ENCODE data around the gene WAC. TPM values are rescaled to one million over a fixed set of nuclear protein-coding genes. Genes with fewer than 3 reads are reported as not detected.

WAC gene
- total RNA-seq, 4 donors from 2014 or later = 55.7 to 83.4 (median 69.6) TPM

DNA sequence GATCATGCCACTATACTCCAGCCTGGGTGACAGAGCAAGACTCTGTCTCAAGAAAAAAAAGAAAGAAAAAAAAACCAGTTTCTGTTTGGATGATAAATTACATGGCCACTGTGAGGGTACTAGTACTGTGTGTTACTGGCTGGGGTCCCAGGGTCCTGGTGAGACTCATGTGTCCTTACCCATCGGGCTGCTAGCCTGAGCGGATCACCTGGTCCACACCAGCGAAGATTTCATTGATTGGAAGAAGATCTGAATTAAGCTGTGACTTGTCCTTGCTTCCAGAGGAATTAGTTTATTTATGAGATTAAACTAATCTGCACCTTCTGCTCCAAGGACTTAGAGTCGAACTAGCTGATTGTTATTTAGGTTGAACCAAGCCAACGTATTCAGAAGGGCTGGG is 104.4 kb downstream of the WAC start:
- intact Hi-C loops (cut with DNase I; ENCODE audit: low total_unique reads) (no loop called here), in situ Hi-C loops (cut with MboI; ENCODE audit: low sequenced_read_pairs in 4 of 4) (loop anchor here in 2 of 4 donors (10.0 to 25.0 kb wide), 2 partner anchors 200 to 667 kb away; no protein-coding TSS in a partner anchor)
- no peak for DNase-seq
- Histone ChIP-seq H3K36me3 (no peaks in the 10 kb centered on the region), H3K4me1 (no peaks in the 10 kb centered on the region), H3K27me3 (no peaks in the 10 kb centered on the region), H3K9me3 (no peaks in the 10 kb centered on the region), H3K27ac (no peak overlapping the region), H3K4me3 (no peak overlapping the region)
- ATAC-seq = no peak
- no peak for TF ChIP-seq POLR2A (IDR thresholded peaks at IDR 0.05)
- TF ChIP-seq, protein P1, sequence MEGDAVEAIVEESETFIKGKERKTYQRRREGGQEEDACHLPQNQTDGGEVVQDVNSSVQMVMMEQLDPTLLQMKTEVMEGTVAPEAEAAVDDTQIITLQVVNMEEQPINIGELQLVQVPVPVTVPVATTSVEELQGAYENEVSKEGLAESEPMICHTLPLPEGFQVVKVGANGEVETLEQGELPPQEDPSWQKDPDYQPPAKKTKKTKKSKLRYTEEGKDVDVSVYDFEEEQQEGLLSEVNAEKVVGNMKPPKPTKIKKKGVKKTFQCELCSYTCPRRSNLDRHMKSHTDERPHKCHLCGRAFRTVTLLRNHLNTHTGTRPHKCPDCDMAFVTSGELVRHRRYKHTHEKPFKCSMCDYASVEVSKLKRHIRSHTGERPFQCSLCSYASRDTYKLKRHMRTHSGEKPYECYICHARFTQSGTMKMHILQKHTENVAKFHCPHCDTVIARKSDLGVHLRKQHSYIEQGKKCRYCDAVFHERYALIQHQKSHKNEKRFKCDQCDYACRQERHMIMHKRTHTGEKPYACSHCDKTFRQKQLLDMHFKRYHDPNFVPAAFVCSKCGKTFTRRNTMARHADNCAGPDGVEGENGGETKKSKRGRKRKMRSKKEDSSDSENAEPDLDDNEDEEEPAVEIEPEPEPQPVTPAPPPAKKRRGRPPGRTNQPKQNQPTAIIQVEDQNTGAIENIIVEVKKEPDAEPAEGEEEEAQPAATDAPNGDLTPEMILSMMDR (IDR thresholded peaks at IDR 0.05 in 4 of 5, conservative IDR thresholded peaks at IDR 0.05 in 1 of 5) = no peak

DNA sequence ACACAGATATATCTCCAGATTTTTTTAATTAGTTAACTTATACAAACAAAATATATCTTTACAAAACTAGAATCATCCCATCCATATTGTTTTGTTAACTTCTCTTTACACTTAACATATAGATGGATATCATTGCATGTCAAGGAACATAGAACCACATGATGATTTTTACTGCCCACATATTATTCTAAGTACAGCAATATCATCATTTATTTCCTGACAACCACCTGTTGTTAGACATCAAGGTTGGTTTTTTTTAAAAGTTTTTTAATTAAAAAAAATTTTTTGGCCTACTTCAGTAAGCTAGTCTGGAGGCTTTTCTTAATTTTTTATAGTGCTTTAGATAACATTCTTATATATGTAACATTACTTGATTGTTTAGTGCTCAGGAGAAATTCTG is 105.5 kb downstream of the WAC start:
- Histone ChIP-seq H3K9me3 (no peaks in the 10 kb centered on the region), H3K36me3 (no peaks in the 10 kb centered on the region), H3K27me3 (no peaks in the 10 kb centered on the region), H3K27ac (no peak overlapping the region), H3K4me3 (no peak overlapping the region), H3K4me1 (no peaks in the 10 kb centered on the region)
- in situ Hi-C loops (cut with MboI; ENCODE audit: low sequenced_read_pairs in 4 of 4) = loop anchor here in 2 of 4 donors (10.0 to 25.0 kb wide), 2 partner anchors 201 to 666 kb away; no protein-coding TSS in a partner anchor
- DNase-seq (no peak), ATAC-seq (no peak)
- no peak for TF ChIP-seq POLR2A (IDR thresholded peaks at IDR 0.05)
- TF ChIP-seq, protein P1 (IDR thresholded peaks at IDR 0.05 in 4 of 5, conservative IDR thresholded peaks at IDR 0.05 in 1 of 5) = no peak
- intact Hi-C loops (cut with DNase I; ENCODE audit: low total_unique reads) = no loop called here

DNA sequence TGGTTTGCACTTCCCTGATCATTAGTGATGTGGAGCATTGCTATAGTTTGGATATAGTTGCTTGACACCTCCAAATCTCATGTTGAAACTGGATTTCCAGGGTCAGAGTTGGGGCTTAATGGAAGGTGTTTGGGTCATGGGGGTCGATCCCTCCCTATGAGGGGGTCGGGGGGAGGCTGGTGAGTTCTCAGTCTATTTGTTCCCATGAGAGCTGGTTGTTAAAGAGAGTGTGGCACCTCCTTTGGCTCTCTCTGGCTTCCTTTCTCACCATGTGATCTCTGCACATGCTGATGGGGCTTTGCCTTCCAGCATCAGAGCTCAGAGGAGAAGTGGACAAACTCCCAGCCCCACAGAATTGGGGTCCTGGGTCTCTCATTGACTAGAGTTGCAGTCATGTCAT is 107.6 kb downstream of the WAC start:
- H3K36me3 ChIP-seq = no peaks in the 10 kb centered on the region
- intact Hi-C loops (cut with DNase I; ENCODE audit: low total_unique reads) = no loop called here
- H3K4me1 ChIP-seq = no peaks in the 10 kb centered on the region
- ATAC-seq (no peak), DNase-seq (no peak)
- H3K4me3 ChIP-seq = no peak overlapping the region
- H3K27ac ChIP-seq = no peak overlapping the region
- in situ Hi-C loops (cut with MboI; ENCODE audit: low sequenced_read_pairs in 4 of 4) = loop anchor here in 1 of 4 donors (25.0 kb wide), 1 partner anchor 203 kb away; no protein-coding TSS in a partner anchor
- H3K27me3 ChIP-seq = no peaks in the 10 kb centered on the region
- no peaks in the 10 kb centered on the region for H3K9me3 ChIP-seq
- TF ChIP-seq, protein P1 (IDR thresholded peaks at IDR 0.05 in 4 of 5, conservative IDR thresholded peaks at IDR 0.05 in 1 of 5) = no peak
- no peak for TF ChIP-seq POLR2A (IDR thresholded peaks at IDR 0.05)

DNA sequence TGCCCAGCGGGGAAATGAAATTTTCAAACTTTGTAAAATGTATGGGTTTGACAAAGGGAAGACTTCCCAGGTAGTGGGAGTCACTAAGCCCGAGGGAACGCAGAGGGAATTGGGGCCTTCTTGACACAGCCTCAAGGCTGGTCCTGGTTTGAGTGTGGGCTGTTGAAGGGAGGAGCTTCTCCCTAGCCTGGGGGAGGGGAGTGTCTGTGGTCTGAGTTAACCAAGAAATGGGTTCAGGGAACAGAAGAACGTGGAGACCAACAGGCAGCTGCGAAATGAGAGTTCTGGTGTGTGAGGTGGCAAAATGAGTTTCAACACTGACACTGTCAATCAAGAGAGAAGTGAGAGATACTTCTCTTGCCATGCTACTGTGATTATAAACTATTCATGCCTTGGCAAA is 111.7 kb downstream of the WAC start:
- Histone ChIP-seq H3K36me3 (no peaks in the 10 kb centered on the region), H3K27me3 (no peaks in the 10 kb centered on the region), H3K4me3 (no peak overlapping the region), H3K4me1 (no peaks in the 10 kb centered on the region), H3K9me3 (no peaks in the 10 kb centered on the region), H3K27ac (no peak overlapping the region)
- intact Hi-C loops (cut with DNase I; ENCODE audit: low total_unique reads) (no loop called here), in situ Hi-C loops (cut with MboI; ENCODE audit: low sequenced_read_pairs in 4 of 4) (loop anchor here in 1 of 4 donors (25.0 kb wide), 1 partner anchor 207 kb away; no protein-coding TSS in a partner anchor)
- DNase-seq = no peak
- ATAC-seq = no peak
- TF ChIP-seq POLR2A (IDR thresholded peaks at IDR 0.05) = no peak
- TF ChIP-seq, protein P1 (IDR thresholded peaks at IDR 0.05 in 4 of 5, conservative IDR thresholded peaks at IDR 0.05 in 1 of 5) = no peak

DNA sequence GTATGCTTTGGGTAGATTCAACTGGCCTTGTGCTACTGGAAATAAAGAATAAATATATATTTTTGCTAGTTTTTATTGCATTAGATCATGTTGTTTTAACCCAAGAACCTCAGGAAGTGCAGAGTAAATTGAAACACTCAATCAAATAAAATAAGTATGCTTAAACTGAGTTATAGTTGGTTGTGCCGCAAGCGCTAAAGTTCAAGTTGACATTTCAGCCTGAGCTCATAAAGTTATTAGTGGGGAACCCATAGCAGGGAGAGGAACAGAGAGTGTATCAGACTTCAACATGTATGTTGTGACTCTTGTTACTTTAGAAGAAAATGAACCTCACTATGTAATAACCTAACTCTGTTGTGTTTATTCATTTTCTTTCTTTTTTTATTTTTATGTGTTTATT is 119.2 kb downstream of the WAC start:
- in situ Hi-C loops (cut with MboI; ENCODE audit: low sequenced_read_pairs in 4 of 4) (no loop called here), intact Hi-C loops (cut with DNase I; ENCODE audit: low total_unique reads) (no loop called here)
- Histone ChIP-seq H3K4me1 (no peaks in the 10 kb centered on the region), H3K27me3 (no peaks in the 10 kb centered on the region), H3K4me3 (no peak overlapping the region), H3K27ac (no peak overlapping the region), H3K36me3 (no peaks in the 10 kb centered on the region), H3K9me3 (no peaks in the 10 kb centered on the region)
- no peak for ATAC-seq
- no peak for DNase-seq
- TF ChIP-seq POLR2A (IDR thresholded peaks at IDR 0.05) = no peak
- TF ChIP-seq, protein P1 (IDR thresholded peaks at IDR 0.05 in 4 of 5, conservative IDR thresholded peaks at IDR 0.05 in 1 of 5) = no peak

All from gastrocnemius medialis (tissue), 4 donors.